Neural cell (in vitro differentiated cells): ENCODE data around the gene SYT10.

Experiments used
- EP300 ChIP-seq: fragments of 450-650 bp; conservative IDR thresholded peaks from 2 replicates; pipeline ENCODE4 v1.6.1; 2014; ENCODE audit warnings: antibody characterized with exemption, mild to moderate bottlenecking, moderate library complexity; ENCODE audit not compliant: poor library complexity, severe bottlenecking
- EZH2 ChIP-seq: fragments of 200-600, 300-800 bp; shearing (Covaris generic), sonication (generic); IDR thresholded peaks from 2 replicates; pipeline ENCODE4 v1.6.1; 2014; ENCODE audit warnings: antibody characterized with exemption, low read length, borderline replicate concordance, mild to moderate bottlenecking; ENCODE audit not compliant: insufficient read depth, poor library complexity, severe bottlenecking
- MXI1 ChIP-seq: fragments of 450-650 bp; conservative IDR thresholded peaks from 2 replicates; pipeline ENCODE4 v1.6.1; 2014; ENCODE audit warnings: antibody characterized with exemption, mild to moderate bottlenecking; ENCODE audit not compliant: poor library complexity, severe bottlenecking
- POLR2AphosphoS5 ChIP-seq: IDR thresholded peaks from 2 replicates; pipeline ENCODE4 v1.6.1; 2012
- RAD21 ChIP-seq: fragments of 450-650 bp; conservative IDR thresholded peaks from 2 replicates; pipeline ENCODE4 v1.6.1; 2014; ENCODE audit warnings: antibody characterized with exemption, mild to moderate bottlenecking, moderate library complexity
- SMC3 ChIP-seq: fragments of 450-650 bp; conservative IDR thresholded peaks from 2 replicates; pipeline ENCODE4 v1.6.1; 2014; ENCODE audit warnings: antibody characterized with exemption, mild to moderate bottlenecking, moderate library complexity; ENCODE audit not compliant: poor library complexity
- TAF1 ChIP-seq: IDR thresholded peaks from 2 replicates; pipeline ENCODE4 v1.6.1; 2012; ENCODE audit warnings: low read depth
- TF ChIP-seq, protein P1 (sequence below): IDR thresholded peaks from 2 replicates; pipeline ENCODE4 v1.6.1; 2012; ENCODE audit warnings: borderline replicate concordance
- TF ChIP-seq, protein P2 (sequence below): fragments of 450-650 bp; IDR thresholded peaks from 2 replicates; pipeline ENCODE4 v1.5.1; 2014; ENCODE audit warnings: antibody characterized with exemption, mild to moderate bottlenecking, moderate library complexity; ENCODE audit not compliant: poor library complexity, severe bottlenecking

DNA sequence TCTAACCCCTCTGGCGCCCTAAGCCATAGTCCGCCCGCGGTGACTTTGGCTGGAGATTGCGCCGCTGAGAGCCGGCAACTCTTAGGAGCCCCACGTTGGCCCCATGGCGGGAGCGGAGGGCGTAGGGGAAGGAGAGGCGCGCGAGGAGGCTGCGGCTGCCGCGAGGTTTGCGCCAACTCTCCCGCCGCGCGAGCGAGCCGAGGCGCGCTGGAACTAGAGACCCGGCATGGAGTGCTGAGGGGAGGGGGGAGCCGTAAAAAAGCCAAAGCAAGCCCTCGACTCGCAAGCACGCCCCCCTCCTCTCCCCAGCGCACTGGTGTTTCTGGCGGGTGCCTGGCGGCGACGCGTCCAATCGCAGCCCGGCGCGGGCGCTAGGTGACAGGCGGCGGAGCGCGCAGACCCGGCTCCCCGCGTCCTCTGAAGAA is at the start of gene SYT10:
- TF ChIP-seq, protein P1, sequence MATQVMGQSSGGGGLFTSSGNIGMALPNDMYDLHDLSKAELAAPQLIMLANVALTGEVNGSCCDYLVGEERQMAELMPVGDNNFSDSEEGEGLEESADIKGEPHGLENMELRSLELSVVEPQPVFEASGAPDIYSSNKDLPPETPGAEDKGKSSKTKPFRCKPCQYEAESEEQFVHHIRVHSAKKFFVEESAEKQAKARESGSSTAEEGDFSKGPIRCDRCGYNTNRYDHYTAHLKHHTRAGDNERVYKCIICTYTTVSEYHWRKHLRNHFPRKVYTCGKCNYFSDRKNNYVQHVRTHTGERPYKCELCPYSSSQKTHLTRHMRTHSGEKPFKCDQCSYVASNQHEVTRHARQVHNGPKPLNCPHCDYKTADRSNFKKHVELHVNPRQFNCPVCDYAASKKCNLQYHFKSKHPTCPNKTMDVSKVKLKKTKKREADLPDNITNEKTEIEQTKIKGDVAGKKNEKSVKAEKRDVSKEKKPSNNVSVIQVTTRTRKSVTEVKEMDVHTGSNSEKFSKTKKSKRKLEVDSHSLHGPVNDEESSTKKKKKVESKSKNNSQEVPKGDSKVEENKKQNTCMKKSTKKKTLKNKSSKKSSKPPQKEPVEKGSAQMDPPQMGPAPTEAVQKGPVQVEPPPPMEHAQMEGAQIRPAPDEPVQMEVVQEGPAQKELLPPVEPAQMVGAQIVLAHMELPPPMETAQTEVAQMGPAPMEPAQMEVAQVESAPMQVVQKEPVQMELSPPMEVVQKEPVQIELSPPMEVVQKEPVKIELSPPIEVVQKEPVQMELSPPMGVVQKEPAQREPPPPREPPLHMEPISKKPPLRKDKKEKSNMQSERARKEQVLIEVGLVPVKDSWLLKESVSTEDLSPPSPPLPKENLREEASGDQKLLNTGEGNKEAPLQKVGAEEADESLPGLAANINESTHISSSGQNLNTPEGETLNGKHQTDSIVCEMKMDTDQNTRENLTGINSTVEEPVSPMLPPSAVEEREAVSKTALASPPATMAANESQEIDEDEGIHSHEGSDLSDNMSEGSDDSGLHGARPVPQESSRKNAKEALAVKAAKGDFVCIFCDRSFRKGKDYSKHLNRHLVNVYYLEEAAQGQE: no peak
- TF ChIP-seq POLR2AphosphoS5 (no peak), EP300 (peak; percentile 16), EZH2 (no peak), TAF1 (no peak), MXI1 (peak; percentile 59), RAD21 (peak; percentile 58), SMC3 (peak; percentile 57)
- TF ChIP-seq, protein P2, sequence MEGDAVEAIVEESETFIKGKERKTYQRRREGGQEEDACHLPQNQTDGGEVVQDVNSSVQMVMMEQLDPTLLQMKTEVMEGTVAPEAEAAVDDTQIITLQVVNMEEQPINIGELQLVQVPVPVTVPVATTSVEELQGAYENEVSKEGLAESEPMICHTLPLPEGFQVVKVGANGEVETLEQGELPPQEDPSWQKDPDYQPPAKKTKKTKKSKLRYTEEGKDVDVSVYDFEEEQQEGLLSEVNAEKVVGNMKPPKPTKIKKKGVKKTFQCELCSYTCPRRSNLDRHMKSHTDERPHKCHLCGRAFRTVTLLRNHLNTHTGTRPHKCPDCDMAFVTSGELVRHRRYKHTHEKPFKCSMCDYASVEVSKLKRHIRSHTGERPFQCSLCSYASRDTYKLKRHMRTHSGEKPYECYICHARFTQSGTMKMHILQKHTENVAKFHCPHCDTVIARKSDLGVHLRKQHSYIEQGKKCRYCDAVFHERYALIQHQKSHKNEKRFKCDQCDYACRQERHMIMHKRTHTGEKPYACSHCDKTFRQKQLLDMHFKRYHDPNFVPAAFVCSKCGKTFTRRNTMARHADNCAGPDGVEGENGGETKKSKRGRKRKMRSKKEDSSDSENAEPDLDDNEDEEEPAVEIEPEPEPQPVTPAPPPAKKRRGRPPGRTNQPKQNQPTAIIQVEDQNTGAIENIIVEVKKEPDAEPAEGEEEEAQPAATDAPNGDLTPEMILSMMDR: peak; percentile 16
